ENCODE results near the gene MYO5B. TPM values are rescaled to one million over a fixed set of nuclear protein-coding genes. Genes with fewer than 3 reads are reported as not detected.

The MYO5B gene
- total and polyA plus RNA-seq, 9 of the 15 experiments (the other 6 are each of a cell fraction or from before 2014, with no cell fraction given), result 0.07 to 0.42 (median 0.28) TPM

GRCh38 chr18:49924293-49924983, 270.5 kb downstream of the MYO5B start (continued):
- no peak for TF ChIP-seq ELK3 (CRISPR knock-in tag; IDR thresholded peaks at IDR 0.05)
- TF ChIP-seq, protein P1, sequence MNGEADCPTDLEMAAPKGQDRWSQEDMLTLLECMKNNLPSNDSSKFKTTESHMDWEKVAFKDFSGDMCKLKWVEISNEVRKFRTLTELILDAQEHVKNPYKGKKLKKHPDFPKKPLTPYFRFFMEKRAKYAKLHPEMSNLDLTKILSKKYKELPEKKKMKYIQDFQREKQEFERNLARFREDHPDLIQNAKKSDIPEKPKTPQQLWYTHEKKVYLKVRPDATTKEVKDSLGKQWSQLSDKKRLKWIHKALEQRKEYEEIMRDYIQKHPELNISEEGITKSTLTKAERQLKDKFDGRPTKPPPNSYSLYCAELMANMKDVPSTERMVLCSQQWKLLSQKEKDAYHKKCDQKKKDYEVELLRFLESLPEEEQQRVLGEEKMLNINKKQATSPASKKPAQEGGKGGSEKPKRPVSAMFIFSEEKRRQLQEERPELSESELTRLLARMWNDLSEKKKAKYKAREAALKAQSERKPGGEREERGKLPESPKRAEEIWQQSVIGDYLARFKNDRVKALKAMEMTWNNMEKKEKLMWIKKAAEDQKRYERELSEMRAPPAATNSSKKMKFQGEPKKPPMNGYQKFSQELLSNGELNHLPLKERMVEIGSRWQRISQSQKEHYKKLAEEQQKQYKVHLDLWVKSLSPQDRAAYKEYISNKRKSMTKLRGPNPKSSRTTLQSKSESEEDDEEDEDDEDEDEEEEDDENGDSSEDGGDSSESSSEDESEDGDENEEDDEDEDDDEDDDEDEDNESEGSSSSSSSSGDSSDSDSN (IDR thresholded peaks at IDR 0.05; ENCODE audit: borderline replicate concordance in 1 of 2, low read depth in 2 of 2, low read length in 2 of 2), result no peak
- no peak for TF ChIP-seq MNT (conservative IDR thresholded peaks at IDR 0.05)
- no peak for TF ChIP-seq SMARCC2 (IDR thresholded peaks at IDR 0.05; ENCODE audit: low read depth)
- no peak for TF ChIP-seq CSDE1 (IDR thresholded peaks at IDR 0.05)
- TF ChIP-seq FOXJ3 (CRISPR knock-in tag; IDR thresholded peaks at IDR 0.05), result no peak
